Stimulated activated CD4-positive, alpha-beta T cell treated with anti-CD3 and anti-CD28 coated beads, Interleukin-1b, Interleukin-23, amount 100 ng/mL, for 24 hours (primary cell): Measurements from ENCODE around the gene RGS2.

Experiments
- DNase-seq, 4 experiments: peaks; one replicate each; pipeline ENCODE4 v3.0.0-alpha.2; 2020; ENCODE audit warnings: low read depth in 4 of 4, low spot score in 1 of 4

Gene RGS2

GRCh38 chr1:192808518-192809306 is at the start of gene RGS2:
Gene RGS2, plus strand, starts transcription at chr1:192809039. Its CDS starts 33 bp downstream, at chr1:192809072.
- peak; percentile 63 to 81 (median 76) for DNase-seq

- DNase-seq, result no peak
Measured at GRCh38 chr1:192759104-192759503, 49.7 kb upstream of the RGS2 start.

GRCh38 chr1:192762265-192762664 is 46.6 kb upstream of the RGS2 start:
- no peak for DNase-seq

GRCh38 chr1:192763243-192763642 is 45.6 kb upstream of the RGS2 start:
- no peak for DNase-seq

- DNase-seq, result no peak
Measured at GRCh38 chr1:192763756-192764155, 45.1 kb upstream of the RGS2 start.

GRCh38 chr1:192764675-192765074 is 44.2 kb upstream of the RGS2 start:
- no peak for DNase-seq

- no peak for DNase-seq
Measured at GRCh38 chr1:192766009-192766625, 42.7 kb upstream of the RGS2 start.

GRCh38 chr1:192766876-192767275 is 42.0 kb upstream of the RGS2 start:
- DNase-seq, result no peak

GRCh38 chr1:192767798-192768197 is 41.0 kb upstream of the RGS2 start:
- DNase-seq, result no peak

GRCh38 chr1:192768463-192768862 is 40.4 kb upstream of the RGS2 start:
- DNase-seq, result no peak

- no peak for DNase-seq
Measured at GRCh38 chr1:192771341-192771740, 37.5 kb upstream of the RGS2 start.

- DNase-seq, result no peak
Measured at GRCh38 chr1:192775631-192776030, 33.2 kb upstream of the RGS2 start.

- no peak for DNase-seq
Measured at GRCh38 chr1:192776206-192776605, 32.6 kb upstream of the RGS2 start.

GRCh38 chr1:192776998-192777397 is 31.8 kb upstream of the RGS2 start:
- no peak for DNase-seq

- DNase-seq, result no peak
Measured at GRCh38 chr1:192783791-192784190, 25.0 kb upstream of the RGS2 start.

- no peak for DNase-seq
Measured at GRCh38 chr1:192784397-192784796, 24.4 kb upstream of the RGS2 start.

GRCh38 chr1:192786576-192786975 is 22.3 kb upstream of the RGS2 start:
- DNase-seq, result no peak

GRCh38 chr1:192787914-192788585 is 20.8 kb upstream of the RGS2 start:
- no peak for DNase-seq

- no peak for DNase-seq
Measured at GRCh38 chr1:192789871-192790270, 19.0 kb upstream of the RGS2 start.

GRCh38 chr1:192792628-192793027 is 16.2 kb upstream of the RGS2 start:
- no peak for DNase-seq

GRCh38 chr1:192793983-192794767 is 14.7 kb upstream of the RGS2 start:
- DNase-seq, result no peak

- no peak for DNase-seq
Measured at GRCh38 chr1:192794768-192795035, 14.1 kb upstream of the RGS2 start.
